Calu3 (cell line): ENCODE results near the gene EPYC. TPM values are rescaled to one million over a fixed set of nuclear protein-coding genes. Genes with fewer than 3 reads are reported as not detected.
A peak's percentile ranks its signal among the peaks of the same experiment; 100 is the strongest.

ENCODE experiments used
- BruUV-seq: library from RNA; stranded (reverse); fragments of 400-500 nt; replicated peaks from 2 replicates; lab custom pipeline; 2021; lab: Mats Ljungman, UMichigan
- CTCF ChIA-PET: fragments of 300-600 bp; sonication (Branson Sonifier 250); formaldehyde crosslinking; loops from one replicate; lab custom pipeline; 2022; ENCODE audit warnings: antibody characterized with exemption; lab: Charles Lee
- DNase-seq: peaks from one replicate; pipeline ENCODE4 v3.0.0; 2022
- H3K27ac Mint-ChIP-seq: one replicate; pipeline ENCODE4 v1.8.0; 2022; ENCODE audit warnings: mixed read lengths; ENCODE audit not compliant: unreplicated experiment
- H3K27me3 Mint-ChIP-seq: one replicate; pipeline ENCODE4 v1.8.0; 2022; ENCODE audit warnings: mixed read lengths; ENCODE audit not compliant: unreplicated experiment
- H3K36me3 Mint-ChIP-seq: one replicate; pipeline ENCODE4 v1.8.0; 2022; ENCODE audit warnings: mild to moderate bottlenecking, moderate library complexity, mixed read lengths; ENCODE audit not compliant: insufficient read depth, unreplicated experiment
- H3K4me1 Mint-ChIP-seq: one replicate; pipeline ENCODE4 v1.8.0; 2022; ENCODE audit warnings: mild to moderate bottlenecking, low read depth, mixed read lengths; ENCODE audit not compliant: unreplicated experiment
- H3K4me3 Mint-ChIP-seq: one replicate; pipeline ENCODE4 v1.8.0; 2022; ENCODE audit warnings: mild to moderate bottlenecking, low read depth, moderate library complexity, mixed read lengths; ENCODE audit not compliant: unreplicated experiment
- H3K9me3 Mint-ChIP-seq: one replicate; pipeline ENCODE4 v1.8.0; 2022; ENCODE audit warnings: low read depth, mixed read lengths; ENCODE audit not compliant: unreplicated experiment
- CTCF ChIP-seq: fragments of 200-600 bp; IDR thresholded peaks from one replicate; pipeline ENCODE4 v1.8.0; 2022; ENCODE audit warnings: antibody characterized with exemption; ENCODE audit not compliant: unreplicated experiment
- intact Hi-C: fragments of 100-400 bp; cut with micrococcal nuclease; formaldehyde crosslinking; loops from one replicate; pipeline ENCODE4 v1.10.0; 2022; ENCODE audit not compliant: unreplicated experiment
- total RNA-seq: library from RNA; stranded (reverse); gene quantifications from 2 replicates; pipeline ENCODE4 v1.2.3, GENCODE V29; 2022

EPYC gene
- total RNA-seq, 1 experiment from 2014 or later = not detected

DNA sequence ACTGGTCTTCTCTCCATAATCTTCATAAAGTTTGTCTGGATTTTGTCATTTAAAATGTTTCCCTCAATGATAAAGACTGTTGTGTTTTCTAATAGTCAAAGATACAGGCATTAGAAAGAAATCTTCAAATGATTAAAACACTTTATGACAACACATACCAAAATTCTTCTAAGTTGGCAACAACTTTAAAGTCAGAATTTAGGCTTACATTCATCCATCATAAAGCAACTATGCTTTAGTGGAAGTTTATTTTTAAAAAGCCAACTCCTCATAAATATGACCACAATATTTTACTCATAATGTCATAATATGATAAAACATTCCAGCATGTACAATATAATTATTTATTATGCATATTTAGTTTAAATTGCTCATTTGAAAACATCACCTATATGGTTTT lies 32.5 kb downstream of the EPYC start:
- BruUV-seq = no TSS peak

DNA sequence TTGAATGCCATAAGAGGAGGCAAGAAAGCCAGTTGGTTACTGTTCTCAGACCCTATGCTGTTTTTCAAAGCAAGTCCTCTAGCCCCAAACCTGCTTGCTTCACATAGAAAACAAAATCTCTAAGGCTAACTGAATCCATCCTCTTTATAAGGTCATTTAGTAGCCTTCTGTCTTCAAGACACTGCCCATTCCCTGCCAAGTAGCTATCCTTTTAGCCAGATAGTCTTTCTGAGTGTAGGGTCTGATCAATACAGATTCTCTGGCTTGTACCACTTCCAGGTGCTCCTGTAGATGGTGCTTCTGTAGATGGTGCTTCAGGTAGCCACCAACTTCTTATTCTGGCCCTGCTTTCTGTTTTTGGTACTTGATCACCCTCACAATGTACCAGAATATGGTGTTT lies 33.9 kb downstream of the EPYC start:
- CTCF ChIA-PET = interaction anchor here (1.4 kb wide), 1 partner anchor 26 kb away, joined by 4 read pairs; no protein-coding TSS in a partner anchor
- Mint-ChIP-seq H3K36me3 (no peaks in the 10 kb centered on the region), H3K27me3 (no peaks in the 10 kb centered on the region), H3K4me1 (peaks cover 14% of the 10 kb centered on the region), H3K9me3 (no peaks in the 10 kb centered on the region), H3K27ac (no peak overlapping the region), H3K4me3 (no peak overlapping the region)
- DNase-seq = no peak
- TF ChIP-seq CTCF = no peak
- no TSS peak for BruUV-seq
- intact Hi-C loops = no loop called here

More for the DNA sequence above, 32.5 kb downstream of the EPYC start:
- intact Hi-C loops = no loop called here
- no peak for DNase-seq
- no peak overlapping the region for H3K27ac Mint-ChIP-seq
- CTCF ChIA-PET = no interaction called here
- no peaks in the 10 kb centered on the region for H3K27me3 Mint-ChIP-seq
- no peaks in the 10 kb centered on the region for H3K9me3 Mint-ChIP-seq
- peaks cover 25% of the 10 kb centered on the region for H3K4me1 Mint-ChIP-seq
- no peak for TF ChIP-seq CTCF
- no peak overlapping the region for H3K4me3 Mint-ChIP-seq
- no peaks in the 10 kb centered on the region for H3K36me3 Mint-ChIP-seq

DNA sequence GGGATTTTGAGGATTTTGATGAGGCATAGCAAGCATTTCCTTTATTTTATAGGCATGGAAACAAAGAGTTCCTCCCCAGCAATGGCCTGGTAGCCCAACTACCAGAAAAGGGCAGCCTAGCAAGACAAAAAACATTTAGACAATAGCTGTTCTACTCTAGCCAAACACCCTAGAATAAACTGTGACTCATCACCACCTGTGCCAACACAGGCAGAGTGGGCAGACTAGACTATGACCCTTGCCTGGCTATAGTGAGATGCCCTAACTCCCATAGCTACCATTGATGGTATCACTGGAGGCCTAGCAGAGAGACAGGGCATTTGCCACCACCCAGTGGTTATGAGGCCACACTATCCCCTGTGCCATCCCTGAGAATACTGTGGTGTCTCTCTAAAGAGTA lies 34.3 kb downstream of the EPYC start:
- H3K4me3 Mint-ChIP-seq = no peak overlapping the region
- H3K9me3 Mint-ChIP-seq = no peaks in the 10 kb centered on the region
- no peaks in the 10 kb centered on the region for H3K36me3 Mint-ChIP-seq
- no TSS peak for BruUV-seq
- CTCF ChIA-PET = interaction anchor here (1.2 to 1.4 kb wide), 2 partner anchors 11 to 26 kb away, joined by 4 read pairs; no protein-coding TSS in a partner anchor
- peaks cover 14% of the 10 kb centered on the region for H3K4me1 Mint-ChIP-seq
- no peak for TF ChIP-seq CTCF
- no peaks in the 10 kb centered on the region for H3K27me3 Mint-ChIP-seq
- intact Hi-C loops = no loop called here
- peak; percentile 30 for DNase-seq
- no peak overlapping the region for H3K27ac Mint-ChIP-seq

GRCh38 chr12:90969851-90970250 lies 34.9 kb downstream of the EPYC start:
- no peak overlapping the region for H3K27ac Mint-ChIP-seq
- CTCF ChIA-PET = interaction anchor here (1.2 to 1.4 kb wide), 2 partner anchors 11 to 25 kb away, joined by 4 read pairs; no protein-coding TSS in a partner anchor
- no peaks in the 10 kb centered on the region for H3K27me3 Mint-ChIP-seq
- no TSS peak for BruUV-seq
- H3K4me1 Mint-ChIP-seq = peaks cover 14% of the 10 kb centered on the region
- intact Hi-C loops = no loop called here
- H3K4me3 Mint-ChIP-seq = no peak overlapping the region
- no peak for DNase-seq
- H3K36me3 Mint-ChIP-seq = no peaks in the 10 kb centered on the region
- TF ChIP-seq CTCF = no peak
- H3K9me3 Mint-ChIP-seq = no peaks in the 10 kb centered on the region
